Adrenal gland (tissue), 12 donors: ENCODE results near the gene ATG9B. TPM values are rescaled to one million over a fixed set of nuclear protein-coding genes. Genes with fewer than 3 reads are reported as not detected.

Experiments used
- DNase-seq, 7 donors: peaks; one replicate each; pipeline ENCODE4 v3.0.0-alpha.2; 2019 to 2020
- H3K27ac ChIP-seq, 5 donors: fragments of 200-600 bp; sonication (generic) in 4 of 5; 1 replicate in 3 of 5; 2 replicates in 2 of 5; pipeline versions ENCODE4 v1.5.1 to v1.8.0; 2016 to 2020; ENCODE audit warnings: mild to moderate bottlenecking in 1 of 5
- H3K27me3 ChIP-seq: fragments of 200-600 bp; 2 replicates; pipeline ENCODE4 v1.8.0; 2021
- H3K36me3 ChIP-seq, 2 donors: fragments of 200-600 bp; replicated peaks in 1 of 2; 1 replicate in 1 of 2; 2 replicates in 1 of 2; pipeline versions ENCODE4 v1.5.1 to v1.8.0; 2018 to 2022
- H3K4me1 ChIP-seq, 2 donors: fragments of 200-600 bp; replicated peaks in 1 of 2; 1 replicate in 1 of 2; 2 replicates in 1 of 2; pipeline versions ENCODE4 v1.5.1 to v1.8.0; 2018 to 2021
- H3K4me3 ChIP-seq, 4 donors: fragments of 200-600 bp; sonication (generic) in 3 of 4; one replicate each; pipeline ENCODE4 v1.5.1; 2016 to 2018
- H3K9me3 ChIP-seq, 3 donors: fragments of 200-600 bp; sonication (generic) in 1 of 3; replicated peaks in 1 of 3; 1 replicate in 2 of 3; 2 replicates in 1 of 3; pipeline versions ENCODE4 v1.5.1 to v1.8.0; 2016 to 2021
- CTCF ChIP-seq, 6 experiments: fragments of 450-650 bp in 4 of 6; fragments of 200-600 bp in 2 of 6; sonication (generic) in 1 of 6; IDR thresholded peaks; 1 replicate in 5 of 6; 2 replicates in 1 of 6; pipeline versions ENCODE4 v1.5.1 to v1.8.0; 2016 to 2021; ENCODE audit warnings: antibody characterized with exemption in 6 of 6, mild to moderate bottlenecking in 2 of 6, moderate library complexity in 1 of 6
- POLR2A ChIP-seq, 2 donors: fragments of 450-650 bp; IDR thresholded peaks; one replicate each; pipeline ENCODE4 v1.6.1; 2017; ENCODE audit warnings: antibody characterized with exemption in 2 of 2, mild to moderate bottlenecking in 2 of 2, moderate library complexity in 1 of 2
- WGBS, 4 donors: extraction: QIAGEN DNeasy Blood & Tissue Kit in 2 of 4; methylation state at CpG; one replicate each; pipeline versions ENCODE4 v1.1.5 to v1.1.7; 2013 to 2017; 5-methylcytosine and 5-hydroxymethylcytosine counted together
- intact Hi-C, 2 donors: fragments of 100-400 bp; cut with DNase I; formaldehyde crosslinking; loops; one replicate each; pipeline versions ENCODE4 v1.14.1 to v1.15.0; 2022 to 2023
- polyA plus RNA-seq, 3 donors: library from polyadenylated mRNA; stranded (reverse); fragments of 200-250 nt in 2 of 3; fragments of 350-450 nt in 1 of 3; fragmentation: Illumina TruSeq in 1 of 3; extraction: RNeasy Lipid Tissue Mini Kit (QIAGEN cat#74804) in 1 of 3; gene quantifications; one replicate each; pipeline ENCODE4 v1.2.3, GENCODE V29; 2013 to 2014
- total RNA-seq, 9 donors: library from RNA; depleted of rRNA in 4 of 9; stranded (reverse); fragments of >200 nt in 4 of 9; fragments of 120-200 nt in 1 of 9; fragmentation: NEBNext Ultra II Directional in 1 of 9; extraction: Animal tissue kit (Norgen Biotek cat#: 25700) in 1 of 9; gene quantifications; one replicate each; pipeline versions ENCODE4 v1.1.0 to v1.2.4, GENCODE V29; 2013 to 2023
- donor health status: healthy with polysubstance abuse.
- donor health status: Bipolar disorder and iron deficiency.
- donor health status: DM: yes; HTN: yes; CAD: no.
- donor health status: DM: no; HTN: no; CAD: no.
- donor health status: DM: no; HTN: no; CAD: no.
- donor health status: DM: yes; HTN: yes; CAD: no.

Gene ATG9B
- total and polyA plus RNA-seq, 12 donors: 0.23 to 7.8 (median 0.46) TPM; not detected in 2

- Histone ChIP-seq H3K4me1 (peaks cover 0 to 18% of the 10 kb centered on the region in 2 donors), H3K27me3 (peaks cover 30% of the 10 kb centered on the region), H3K9me3 (no peaks in the 10 kb centered on the region), H3K36me3 (no peaks in the 10 kb centered on the region), H3K27ac (peak overlapping the region in 1 of 5 donors; percentile 66), H3K4me3 (no peak overlapping the region)
- DNase-seq: peak in 3 of 7 donors; percentile 46 to 87 (median 49)
- WGBS, 4 donors: 20 to 39% (median 32%) methylated on average over 8 to 13 of the region's 13 CpGs
- intact Hi-C loops: no loop called here
- TF ChIP-seq CTCF (IDR thresholded peaks at IDR 0.05) (no peak), POLR2A (IDR thresholded peaks at IDR 0.05) (no peak)
Measured at GRCh38 chr7:150976529-150977381, 47.5 kb downstream of the ATG9B start.

- H3K27ac ChIP-seq: peak overlapping the region in 1 of 5 donors; percentile 63
- no peaks in the 10 kb centered on the region for H3K36me3 ChIP-seq
- intact Hi-C loops: no loop called here
- no peak overlapping the region for H3K4me3 ChIP-seq
- TF ChIP-seq CTCF (IDR thresholded peaks at IDR 0.05): no peak
- no peaks in the 10 kb centered on the region for H3K9me3 ChIP-seq
- H3K27me3 ChIP-seq: peaks cover 30% of the 10 kb centered on the region
- peaks cover 0 to 18% of the 10 kb centered on the region in 2 donors for H3K4me1 ChIP-seq
- 73 to 83% (median 78%) methylated on average over 6 to 9 of the region's 9 CpGs for whole genome bisulfite sequencing, 4 donors
- DNase-seq: no peak
Measured at GRCh38 chr7:150975536-150976319, 48.6 kb downstream of the ATG9B start.

GRCh38 chr7:150974468-150975391 lies 49.6 kb downstream of the ATG9B start:
- H3K4me3 ChIP-seq: peak overlapping the region in 1 of 4 donors; percentile 51
- WGBS, 4 donors: 0 to 5% (median 3%) methylated on average over 3 to 89 of the region's 89 CpGs
- intact Hi-C loops: no loop called here
- peaks cover 30% of the 10 kb centered on the region for H3K27me3 ChIP-seq
- no peaks in the 10 kb centered on the region for H3K36me3 ChIP-seq
- H3K27ac ChIP-seq: peak overlapping the region in 2 of 5 donors; percentile 20 to 63
- TF ChIP-seq CTCF (IDR thresholded peaks at IDR 0.05) (peak in 3 of 6 experiments; percentile 16 to 27 (median 21)), POLR2A (IDR thresholded peaks at IDR 0.05) (no peak)
- no peaks in the 10 kb centered on the region for H3K9me3 ChIP-seq
- H3K4me1 ChIP-seq: peaks cover 0 to 18% of the 10 kb centered on the region in 2 donors
- peak in 3 of 7 donors; percentile 25 to 42 (median 36) for DNase-seq
